Measurements from ENCODE around the gene OTOS. TPM values are rescaled to one million over a fixed set of nuclear protein-coding genes. Genes with fewer than 3 reads are reported as not detected.

Gene OTOS
- total and polyA plus RNA-seq, 2 of the 13 experiments (the other 11 are each of a cell fraction or from before 2014, with no cell fraction given), result not detected

DNA sequence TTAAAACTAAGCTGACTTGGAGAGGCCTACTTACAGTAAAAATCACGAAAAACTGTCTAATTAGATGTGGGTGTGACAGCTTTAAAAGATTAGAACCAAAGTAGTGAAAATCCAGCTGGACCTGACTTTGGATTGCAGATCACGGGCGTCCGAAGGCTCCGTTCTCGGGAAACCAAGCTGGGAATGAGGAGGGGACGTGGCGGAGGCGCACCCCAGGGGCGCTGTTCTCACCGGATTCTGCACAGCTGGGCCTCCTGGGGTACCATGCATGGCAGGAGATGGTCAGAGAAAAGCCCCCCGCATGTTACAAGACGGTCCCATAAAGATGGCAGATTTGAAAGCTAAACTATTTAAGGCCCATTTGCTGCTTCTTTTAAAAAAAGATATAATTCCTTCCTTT is 5.0 kb upstream of the OTOS start:
- Histone ChIP-seq H3K36me3 (replicated peaks in 1 of 2; ENCODE audit: control insufficient read depth in 1 of 2, insufficient read depth in 2 of 2, low read length in 2 of 2) (no peaks in the 10 kb centered on the region), H3K27ac (ENCODE audit: extremely low read length, insufficient read depth, low read length) (no peak overlapping the region), H2AFZ (ENCODE audit: low read length) (no peak overlapping the region), H3K4me3 (replicated peaks in 1 of 3; ENCODE audit: insufficient read depth in 1 of 3, low read depth in 2 of 3, low read length in 3 of 3) (no peak overlapping the region), H3K9ac (ENCODE audit: insufficient read depth, low read depth, low read length) (no peak overlapping the region), H3K79me2 (ENCODE audit: insufficient read depth, low read length) (no peaks in the 10 kb centered on the region), H3K4me1 (ENCODE audit: insufficient read depth, low read length) (peaks cover 16% of the 10 kb centered on the region; the same call in 1 of the 2 replicates), H4K20me1 (ENCODE audit: insufficient read depth, low read length) (no peaks in the 10 kb centered on the region), H3K27me3 (ENCODE audit: control insufficient read depth in 1 of 2, insufficient read depth in 2 of 2, low read length in 2 of 2) (peaks cover 10 to 69% of the 10 kb centered on the region in 2 experiments; a peak in 4 of 5 replicates), H3K4me2 (ENCODE audit: low read depth, low read length) (no peak overlapping the region), H3K9me3 (ENCODE audit: low read length) (no peaks in the 10 kb centered on the region)
- intact Hi-C loops (cut with micrococcal nuclease; ENCODE audit: unreplicated experiment) (loop anchor here (10.0 kb wide), 1 partner anchor 211 kb away; no protein-coding TSS in a partner anchor), in situ Hi-C loops (cut with HindIII; ENCODE audit: extremely low pct_ligation_motif_present, low pct_unique_long_range_greater_than_20kb) (no loop called here)
- BruUV-seq (replicated peaks), result no TSS peak
- no peak for ATAC-seq
- WGBS (ENCODE audit: low lambda C conversion rate), result 8% methylated on average over 13 of the region's 13 CpGs
- DNase-seq (ENCODE audit: low spot score), result no peak
- CTCF ChIA-PET (ENCODE audit: low intra/inter-chr PET ratio, low total read pairs), result interaction anchor here (4.2 kb wide), 1 partner anchor 84 kb away, joined by 103 read pairs; no protein-coding TSS in a partner anchor
- FAIRE-seq, result no peak
- TF ChIP-seq, protein P1, sequence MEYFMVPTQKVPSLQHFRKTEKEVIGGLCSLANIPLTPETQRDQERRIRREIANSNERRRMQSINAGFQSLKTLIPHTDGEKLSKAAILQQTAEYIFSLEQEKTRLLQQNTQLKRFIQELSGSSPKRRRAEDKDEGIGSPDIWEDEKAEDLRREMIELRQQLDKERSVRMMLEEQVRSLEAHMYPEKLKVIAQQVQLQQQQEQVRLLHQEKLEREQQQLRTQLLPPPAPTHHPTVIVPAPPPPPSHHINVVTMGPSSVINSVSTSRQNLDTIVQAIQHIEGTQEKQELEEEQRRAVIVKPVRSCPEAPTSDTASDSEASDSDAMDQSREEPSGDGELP (IDR thresholded peaks at IDR 0.05; ENCODE audit: borderline replicate concordance, low read depth), result no peak
- no peak for TF ChIP-seq ZFP36L1 (CRISPR knock-in tag; IDR thresholded peaks at IDR 0.05)
- TF ChIP-seq SMARCE1 (IDR thresholded peaks at IDR 0.05; ENCODE audit: borderline replicate concordance), result no peak
- POLR2A ChIA-PET, result no interaction called here

DNA sequence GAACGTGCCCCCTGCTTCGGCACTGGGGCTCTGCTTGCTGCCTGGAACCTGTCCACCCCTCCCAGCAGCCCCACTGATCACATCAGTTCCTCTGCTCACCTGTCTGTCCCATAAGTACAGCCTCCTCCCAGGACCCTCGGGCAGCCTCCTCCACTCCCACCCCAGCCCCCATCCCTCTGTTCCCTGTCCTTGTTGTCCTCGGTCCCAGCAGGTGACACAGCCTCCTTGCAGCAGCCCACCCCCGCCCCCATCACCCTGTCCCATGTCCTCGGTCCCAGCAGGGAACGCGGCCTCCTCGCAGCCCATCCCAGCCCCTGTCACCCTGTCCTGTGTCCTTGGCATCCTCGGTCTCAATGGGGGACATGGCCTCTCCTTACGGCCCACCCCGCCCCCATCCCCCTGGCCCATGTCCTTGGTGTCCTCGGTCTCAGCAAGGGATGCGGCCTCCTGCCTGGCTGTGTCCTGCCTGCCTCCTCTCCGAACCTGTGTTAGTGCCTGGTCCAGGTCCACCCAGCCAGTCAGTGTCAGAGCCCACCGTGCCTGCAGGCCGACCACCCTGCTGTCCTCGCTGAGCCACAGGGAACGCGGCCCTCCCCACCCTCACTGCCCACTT is 4.3 kb upstream of the OTOS start:
- no peaks in the 10 kb centered on the region for H3K79me2 ChIP-seq (ENCODE audit: insufficient read depth, low read length)
- no peak overlapping the region for H3K27ac ChIP-seq (ENCODE audit: extremely low read length, insufficient read depth, low read length)
- no peak overlapping the region for H3K9ac ChIP-seq (ENCODE audit: insufficient read depth, low read depth, low read length)
- intact Hi-C loops (cut with micrococcal nuclease; ENCODE audit: unreplicated experiment) (loop anchor here (10.0 kb wide), 1 partner anchor 210 kb away; no protein-coding TSS in a partner anchor), in situ Hi-C loops (cut with HindIII; ENCODE audit: extremely low pct_ligation_motif_present, low pct_unique_long_range_greater_than_20kb) (loop anchor here (5.0 kb wide), 2 partner anchors 82 to 322 kb away; no protein-coding TSS in a partner anchor)
- no peaks in the 10 kb centered on the region for H3K36me3 ChIP-seq (replicated peaks in 1 of 2; ENCODE audit: control insufficient read depth in 1 of 2, insufficient read depth in 2 of 2, low read length in 2 of 2)
- ChIA-PET POLR2A (no interaction called here), CTCF (ENCODE audit: low intra/inter-chr PET ratio, low total read pairs) (interaction anchor here (1.1 to 4.2 kb wide), 2 partner anchors 83 to 210 kb away, joined by 7 to 103 read pairs; no protein-coding TSS in a partner anchor)
- ATAC-seq, result no peak
- no peak for FAIRE-seq
- peaks cover 19% of the 10 kb centered on the region; the same call in 1 of the 2 replicates for H3K4me1 ChIP-seq (ENCODE audit: insufficient read depth, low read length)
- H3K4me2 ChIP-seq (ENCODE audit: low read depth, low read length), result peak overlapping the region; percentile 50; the same call in 1 of the 2 replicates
- no peaks in the 10 kb centered on the region for H4K20me1 ChIP-seq (ENCODE audit: insufficient read depth, low read length)
- DNase-seq (ENCODE audit: low spot score), result no peak
- BruUV-seq (replicated peaks), result no TSS peak
- peak overlapping the region in 1 of 3 experiments; percentile 17; a peak in 1 of 6 replicates for H3K4me3 ChIP-seq (replicated peaks in 1 of 3; ENCODE audit: insufficient read depth in 1 of 3, low read depth in 2 of 3, low read length in 3 of 3)
- 0 out of 2 replicates have a peak, but pooled peaks have one; percentile 5 for TF ChIP-seq NFKB2 (CRISPR knock-in tag; IDR thresholded peaks at IDR 0.05; ENCODE audit: borderline replicate concordance)
- TF ChIP-seq DMAP1 (CRISPR knock-in tag; IDR thresholded peaks at IDR 0.05), result no peak
- H3K27me3 ChIP-seq (ENCODE audit: control insufficient read depth in 1 of 2, insufficient read depth in 2 of 2, low read length in 2 of 2), result peaks cover 10 to 71% of the 10 kb centered on the region in 2 experiments; a peak in 4 of 5 replicates
- WGBS (ENCODE audit: low lambda C conversion rate), result 21% methylated on average over 20 of the region's 20 CpGs
- no peaks in the 10 kb centered on the region for H3K9me3 ChIP-seq (ENCODE audit: low read length)
- H2AFZ ChIP-seq (ENCODE audit: low read length), result no peak overlapping the region
